Right atrium auricular region (tissue), 2 donors: ENCODE results near the gene CXCL11. TPM values are rescaled to one million over a fixed set of nuclear protein-coding genes. Genes with fewer than 3 reads are reported as not detected.

Source experiments
- DNase-seq: peaks from one replicate; pipeline ENCODE4 v3.0.0-alpha.2; 2019; ENCODE audit warnings: low spot score
- H3K27ac ChIP-seq, 2 donors: fragments of 200-600 bp; sonication (generic); 1 replicate in 1 of 2; 2 replicates in 1 of 2; pipeline ENCODE4 v1.5.1; 2016 to 2019
- H3K27me3 ChIP-seq, 2 donors: fragments of 200-600 bp; sonication (generic); one replicate each; pipeline versions ENCODE4 v1.5.1 to v1.6.0; 2017 to 2019
- H3K36me3 ChIP-seq: fragments of 200-600 bp; sonication (generic); one replicate; pipeline ENCODE4 v1.5.1; 2016
- H3K4me1 ChIP-seq, 2 donors: fragments of 200-600 bp; sonication (generic); one replicate each; pipeline versions ENCODE4 v1.5.1 to v1.6.0; 2017 to 2019
- H3K4me3 ChIP-seq, 2 donors: fragments of 200-600 bp; sonication (generic); 1 replicate in 1 of 2; 2 replicates in 1 of 2; pipeline ENCODE4 v1.5.1; 2017 to 2019; ENCODE audit warnings: mild to moderate bottlenecking in 1 of 2, moderate library complexity in 1 of 2
- H3K9me3 ChIP-seq, 2 donors: fragments of 200-600 bp; sonication (generic); one replicate each; pipeline ENCODE4 v1.5.1; 2019
- total RNA-seq, 2 donors: library from RNA; depleted of rRNA; stranded (reverse); fragments of >200 nt; gene quantifications; one replicate each; pipeline ENCODE4 v1.1.0, GENCODE V29; 2016
- TF ChIP-seq, protein P1 (sequence below), 2 donors: fragments of 200-600 bp; sonication (generic); IDR thresholded peaks; one replicate each; pipeline ENCODE4 v1.5.1; 2019; ENCODE audit warnings: antibody characterized with exemption in 2 of 2

The CXCL11 gene
- total RNA-seq, 2 donors from 2014 or later = not detected

DNA sequence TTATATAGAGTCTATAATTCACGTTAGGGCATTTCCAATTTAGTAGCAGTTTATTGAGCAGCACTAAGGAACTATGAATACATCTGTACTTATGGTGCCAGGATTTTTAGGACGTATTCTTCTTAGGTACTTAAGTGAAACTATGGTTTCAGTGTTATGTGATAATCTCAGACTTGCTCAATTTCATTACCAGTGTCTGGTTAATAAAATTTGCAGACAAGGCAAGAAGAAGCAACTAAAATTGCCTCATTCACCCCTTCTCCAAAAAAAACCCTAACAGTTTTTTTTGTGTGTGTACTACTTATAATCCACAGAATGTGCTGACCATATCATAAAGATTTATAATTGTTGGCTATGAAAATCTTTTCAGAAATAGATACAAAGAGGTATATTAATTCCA, 6.6 kb downstream of the CXCL11 start:
- H3K27me3 ChIP-seq = no peaks in the 10 kb centered on the region
- H3K4me3 ChIP-seq = no peak overlapping the region
- no peaks in the 10 kb centered on the region for H3K4me1 ChIP-seq
- no peaks in the 10 kb centered on the region for H3K36me3 ChIP-seq
- H3K27ac ChIP-seq = no peak overlapping the region
- TF ChIP-seq, protein P1, sequence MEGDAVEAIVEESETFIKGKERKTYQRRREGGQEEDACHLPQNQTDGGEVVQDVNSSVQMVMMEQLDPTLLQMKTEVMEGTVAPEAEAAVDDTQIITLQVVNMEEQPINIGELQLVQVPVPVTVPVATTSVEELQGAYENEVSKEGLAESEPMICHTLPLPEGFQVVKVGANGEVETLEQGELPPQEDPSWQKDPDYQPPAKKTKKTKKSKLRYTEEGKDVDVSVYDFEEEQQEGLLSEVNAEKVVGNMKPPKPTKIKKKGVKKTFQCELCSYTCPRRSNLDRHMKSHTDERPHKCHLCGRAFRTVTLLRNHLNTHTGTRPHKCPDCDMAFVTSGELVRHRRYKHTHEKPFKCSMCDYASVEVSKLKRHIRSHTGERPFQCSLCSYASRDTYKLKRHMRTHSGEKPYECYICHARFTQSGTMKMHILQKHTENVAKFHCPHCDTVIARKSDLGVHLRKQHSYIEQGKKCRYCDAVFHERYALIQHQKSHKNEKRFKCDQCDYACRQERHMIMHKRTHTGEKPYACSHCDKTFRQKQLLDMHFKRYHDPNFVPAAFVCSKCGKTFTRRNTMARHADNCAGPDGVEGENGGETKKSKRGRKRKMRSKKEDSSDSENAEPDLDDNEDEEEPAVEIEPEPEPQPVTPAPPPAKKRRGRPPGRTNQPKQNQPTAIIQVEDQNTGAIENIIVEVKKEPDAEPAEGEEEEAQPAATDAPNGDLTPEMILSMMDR (IDR thresholded peaks at IDR 0.05) = no peak
- no peaks in the 10 kb centered on the region for H3K9me3 ChIP-seq
- DNase-seq = no peak

DNA sequence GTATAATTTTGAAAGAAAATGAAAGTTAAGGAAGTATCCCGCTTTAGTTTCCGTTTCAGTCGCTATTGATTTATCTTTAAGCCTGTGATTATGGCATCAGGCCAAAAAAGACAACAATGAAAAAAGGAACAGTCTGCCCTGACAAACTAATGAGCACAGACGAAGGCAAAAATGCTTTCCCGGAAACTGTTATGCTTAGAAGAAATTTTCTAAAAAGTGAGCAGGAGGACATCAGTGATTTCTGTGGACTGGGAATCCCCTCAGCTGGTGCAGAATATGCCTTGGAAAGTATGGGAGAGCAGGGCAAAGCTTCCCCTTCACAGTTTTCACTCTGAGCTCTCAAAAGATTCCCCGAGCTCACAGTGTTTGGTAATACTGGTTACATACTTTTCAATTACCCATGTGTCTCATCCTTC, 7.5 kb downstream of the CXCL11 start:
- H3K4me3 ChIP-seq = peak overlapping the region; percentile 12 to 30
- H3K4me1 ChIP-seq = no peaks in the 10 kb centered on the region
- no peaks in the 10 kb centered on the region for H3K27me3 ChIP-seq
- no peak overlapping the region for H3K27ac ChIP-seq
- DNase-seq = no peak
- no peaks in the 10 kb centered on the region for H3K36me3 ChIP-seq
- H3K9me3 ChIP-seq = no peaks in the 10 kb centered on the region
- TF ChIP-seq, protein P1 (IDR thresholded peaks at IDR 0.05) = no peak

DNA sequence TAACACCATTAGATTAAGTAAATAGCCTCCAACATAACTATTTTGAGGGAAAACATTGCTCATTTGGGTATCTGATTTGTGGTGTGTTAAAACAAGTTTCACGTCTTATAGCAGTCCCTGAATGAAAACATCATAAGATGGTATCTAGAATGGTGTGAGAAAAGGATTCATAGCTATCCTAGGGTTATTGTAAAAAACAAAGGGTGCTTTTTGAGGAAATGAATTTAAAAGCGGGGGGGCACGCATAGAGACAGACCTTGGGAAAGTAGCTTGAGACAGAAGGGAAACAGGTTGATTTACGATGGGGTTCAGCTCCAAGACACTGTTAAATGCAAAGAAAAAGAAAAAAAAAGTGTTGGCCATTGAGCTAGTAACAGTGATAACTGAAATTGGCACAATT, 11.8 kb downstream of the CXCL11 start:
- TF ChIP-seq, protein P1 (IDR thresholded peaks at IDR 0.05) = no peak
- H3K27me3 ChIP-seq = no peaks in the 10 kb centered on the region
- no peak overlapping the region for H3K27ac ChIP-seq
- no peak overlapping the region for H3K4me3 ChIP-seq
- no peak for DNase-seq
- no peaks in the 10 kb centered on the region for H3K9me3 ChIP-seq
- H3K36me3 ChIP-seq = no peaks in the 10 kb centered on the region
- H3K4me1 ChIP-seq = no peaks in the 10 kb centered on the region

DNA sequence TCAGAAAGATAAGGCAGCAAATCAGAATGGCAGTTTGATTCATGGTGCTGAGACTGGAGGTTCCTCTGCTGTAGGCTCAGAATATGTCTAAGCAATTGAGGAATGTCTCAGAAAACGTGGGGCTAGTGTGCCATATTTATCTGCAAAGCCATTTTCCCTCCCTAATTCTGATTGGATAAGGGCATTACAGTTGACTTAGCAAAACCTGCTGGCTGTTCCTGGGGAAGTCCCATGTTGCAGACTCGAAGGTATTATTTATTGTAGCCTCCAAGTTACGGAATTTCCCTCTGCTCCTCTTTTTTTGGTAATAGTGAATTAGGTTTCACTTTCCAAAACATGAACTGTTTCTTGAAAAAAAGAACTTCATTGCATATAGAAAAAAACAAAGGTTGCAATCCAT, 12.5 kb downstream of the CXCL11 start, which contains the start of gene CXCL10:
Gene CXCL10 (minus strand): TSS at position 109 of the 400 bp plus-strand sequence. CDS start 66 bp downstream, at position 43.
- H3K4me3 ChIP-seq = no peak within 1 kb of the TSS
- H3K27ac ChIP-seq = no peak within 1 kb of the TSS
- TF ChIP-seq, protein P1 (IDR thresholded peaks at IDR 0.05) = no peak
- DNase-seq = no peak
- H3K4me1 ChIP-seq = no peaks in the 10 kb centered on the region
- H3K27me3 ChIP-seq = no peaks in the 10 kb centered on the region
- H3K36me3 ChIP-seq = no peaks in the 10 kb centered on the region
- no peaks in the 10 kb centered on the region for H3K9me3 ChIP-seq

DNA sequence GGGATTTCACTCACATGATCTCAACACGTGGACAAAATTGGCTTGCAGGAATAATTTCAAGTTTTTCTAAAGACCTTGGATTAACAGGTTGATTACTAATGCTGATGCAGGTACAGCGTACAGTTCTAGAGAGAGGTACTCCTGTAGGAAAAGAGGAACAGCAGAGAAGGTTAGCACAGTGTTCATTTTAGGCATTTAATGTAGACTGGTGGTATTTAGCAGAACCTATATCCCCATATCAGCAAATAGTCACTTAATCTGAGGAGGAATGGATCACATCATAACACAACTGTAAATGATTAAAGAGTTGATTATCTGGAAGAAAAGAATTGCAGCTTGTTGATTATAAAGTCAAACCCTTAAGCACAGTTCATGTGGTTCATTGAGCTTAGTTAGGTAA, 13.2 kb downstream of the CXCL11 start:
- H3K4me1 ChIP-seq = no peaks in the 10 kb centered on the region
- H3K27me3 ChIP-seq = no peaks in the 10 kb centered on the region
- H3K27ac ChIP-seq = no peak overlapping the region
- TF ChIP-seq, protein P1 (IDR thresholded peaks at IDR 0.05) = no peak
- DNase-seq = no peak
- H3K4me3 ChIP-seq = no peak overlapping the region
- no peaks in the 10 kb centered on the region for H3K9me3 ChIP-seq
- no peaks in the 10 kb centered on the region for H3K36me3 ChIP-seq

DNA sequence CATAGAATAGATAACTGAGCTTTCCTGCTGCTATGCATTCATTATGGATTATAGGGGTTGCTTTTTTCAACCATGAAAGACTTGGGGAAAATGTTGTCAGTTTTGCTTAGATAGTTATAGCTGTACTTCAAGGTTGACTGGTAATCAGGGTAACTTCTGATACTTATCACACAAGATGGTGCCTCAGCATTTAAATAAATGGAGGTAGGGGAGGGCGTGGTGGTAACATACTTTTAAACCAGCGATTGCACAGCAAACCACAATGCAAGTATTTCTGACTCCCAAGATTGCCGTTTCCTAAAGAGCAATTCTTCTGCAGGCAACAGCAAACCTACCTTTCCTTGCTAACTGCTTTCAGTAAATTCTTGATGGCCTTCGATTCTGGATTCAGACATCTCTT, 13.8 kb downstream of the CXCL11 start:
- no peaks in the 10 kb centered on the region for H3K9me3 ChIP-seq
- no peaks in the 10 kb centered on the region for H3K27me3 ChIP-seq
- DNase-seq = no peak
- TF ChIP-seq, protein P1 (IDR thresholded peaks at IDR 0.05) = no peak
- no peak overlapping the region for H3K4me3 ChIP-seq
- no peaks in the 10 kb centered on the region for H3K4me1 ChIP-seq
- H3K36me3 ChIP-seq = no peaks in the 10 kb centered on the region
- no peak overlapping the region for H3K27ac ChIP-seq
